ENCODE results near the gene KCNK5. TPM values are rescaled to one million over a fixed set of nuclear protein-coding genes. Genes with fewer than 3 reads are reported as not detected.

KCNK5 gene
- total RNA-seq: under 0.01 and 0.11 TPM in 2 replicates

GRCh38 chr6:39228992-39229767 lies at the start of gene KCNK5:
Gene KCNK5, minus strand, starts transcription at chr6:39229475. Its CDS starts 364 bp downstream, at chr6:39229111.

Other genes starting within 250 kb of the KCNK5 start
- gene GLP1R, start 180.7 kb downstream of the KCNK5 start, total RNA-seq: not detected in 2 replicates
- gene SAYSD1, start 114.3 kb downstream of the KCNK5 start, total RNA-seq: 14.1 and 17.0 TPM in 2 replicates
- gene KCNK17, start 84.9 kb upstream of the KCNK5 start, total RNA-seq: not detected in 2 replicates
- not detected in 2 replicates for gene KCNK16, start 93.2 kb upstream of the KCNK5 start, total RNA-seq